ENCODE measurements around the gene GPHA2. TPM values are rescaled to one million over a fixed set of nuclear protein-coding genes. Genes with fewer than 3 reads are reported as not detected.

The GPHA2 gene
- total RNA-seq, 1 donor from 2014 or later, result not detected

GRCh38 chr11:64960719-64961118, 25.0 kb upstream of the GPHA2 start:
- Histone ChIP-seq H3K79me2 (ENCODE audit: insufficient read depth, low read length) (no peaks in the 10 kb centered on the region), H3K27ac (ENCODE audit: low read depth, low read length) (no peak overlapping the region), H3K4me2 (ENCODE audit: low read length) (no peak overlapping the region), H2AFZ (ENCODE audit: low read depth, low read length) (no peak overlapping the region), H3K4me1 (ENCODE audit: insufficient read depth, low read length) (no peaks in the 10 kb centered on the region), H3K27me3 (ENCODE audit: insufficient read depth, low read length) (peaks cover 4% of the 10 kb centered on the region), H3K9me3 (ENCODE audit: insufficient read depth, low read depth, low read length) (no peaks in the 10 kb centered on the region), H3K9ac (ENCODE audit: low read length) (no peak overlapping the region), H3K4me3 (ENCODE audit: insufficient read depth, low read depth, low read length) (no peak overlapping the region), H3K36me3 (ENCODE audit: insufficient read depth, low read length) (no peaks in the 10 kb centered on the region), H4K20me1 (ENCODE audit: insufficient read depth, low read length) (no peaks in the 10 kb centered on the region)
- DNase-seq (ENCODE audit: low read depth) (no peak), FAIRE-seq (no peak)
- Mint-ChIP-seq H3K4me3 (ENCODE audit: unreplicated experiment) (no peak overlapping the region), H3K4me1 (ENCODE audit: low read depth, unreplicated experiment) (no peaks in the 10 kb centered on the region), H3K27me3 (ENCODE audit: low read depth, unreplicated experiment) (peaks cover 9% of the 10 kb centered on the region), H3K27ac (ENCODE audit: unreplicated experiment) (no peak overlapping the region), H3K36me3 (ENCODE audit: low read depth, unreplicated experiment) (no peaks in the 10 kb centered on the region), H3K9me3 (ENCODE audit: unreplicated experiment) (no peaks in the 10 kb centered on the region)
- TF ChIP-seq EZH2 (IDR thresholded peaks at IDR 0.05; ENCODE audit: insufficient read depth, low read length) (no peak), CTCF (IDR thresholded peaks at IDR 0.05; ENCODE audit: insufficient read depth, low read depth, low read length) (no peak)

- FAIRE-seq, result no peak
- no peak overlapping the region for H2AFZ ChIP-seq (ENCODE audit: low read depth, low read length)
- no peaks in the 10 kb centered on the region for H3K9me3 Mint-ChIP-seq (ENCODE audit: unreplicated experiment)
These were observed 23.8 kb upstream of the GPHA2 start for GRCh38 chr11:64959498-64959897.

More at GRCh38 chr11:64959498-64959897, 23.8 kb upstream of the GPHA2 start:
- H3K36me3 Mint-ChIP-seq (ENCODE audit: low read depth, unreplicated experiment), result no peaks in the 10 kb centered on the region
- no peak for TF ChIP-seq CTCF (IDR thresholded peaks at IDR 0.05; ENCODE audit: insufficient read depth, low read depth, low read length)
- no peak for TF ChIP-seq EZH2 (IDR thresholded peaks at IDR 0.05; ENCODE audit: insufficient read depth, low read length)
- H3K4me2 ChIP-seq (ENCODE audit: low read length), result no peak overlapping the region
- no peak for DNase-seq (ENCODE audit: low read depth)
- no peaks in the 10 kb centered on the region for H3K4me1 ChIP-seq (ENCODE audit: insufficient read depth, low read length)
- peaks cover 10% of the 10 kb centered on the region for H3K27me3 Mint-ChIP-seq (ENCODE audit: low read depth, unreplicated experiment)
- no peak overlapping the region for H3K27ac ChIP-seq (ENCODE audit: low read depth, low read length)
- H3K4me3 ChIP-seq (ENCODE audit: insufficient read depth, low read depth, low read length), result no peak overlapping the region
- H3K9ac ChIP-seq (ENCODE audit: low read length), result no peak overlapping the region
- no peaks in the 10 kb centered on the region for H3K4me1 Mint-ChIP-seq (ENCODE audit: low read depth, unreplicated experiment)
- no peak overlapping the region for H3K4me3 Mint-ChIP-seq (ENCODE audit: unreplicated experiment)
- no peaks in the 10 kb centered on the region for H3K79me2 ChIP-seq (ENCODE audit: insufficient read depth, low read length)
- H3K9me3 ChIP-seq (ENCODE audit: insufficient read depth, low read depth, low read length), result no peaks in the 10 kb centered on the region
- H4K20me1 ChIP-seq (ENCODE audit: insufficient read depth, low read length), result no peaks in the 10 kb centered on the region
- no peaks in the 10 kb centered on the region for H3K36me3 ChIP-seq (ENCODE audit: insufficient read depth, low read length)
- H3K27ac Mint-ChIP-seq (ENCODE audit: unreplicated experiment), result no peak overlapping the region
- H3K27me3 ChIP-seq (ENCODE audit: insufficient read depth, low read length), result peaks cover 7% of the 10 kb centered on the region
